Activated naive CD4-positive, alpha-beta T cell treated with anti-CD3 and anti-CD28 coated beads, Interleukin-2, amount 50 U/mL, for 24 hours (primary cell): ENCODE data around the gene ZNF565.
"Not testable (repeated sequence)": the region's sequence is repeated elsewhere in the genome, so short reads cannot be mapped to it uniquely, and the experiment has no call there.

Source experiments
- H3K27ac Mint-ChIP-seq: one replicate; pipeline ENCODE4 v1.8.0; 2021; ENCODE audit warnings: mild to moderate bottlenecking, mixed read lengths
- H3K27me3 Mint-ChIP-seq: one replicate; pipeline ENCODE4 v1.8.0; 2021; ENCODE audit warnings: mixed read lengths
- H3K36me3 Mint-ChIP-seq: one replicate; pipeline ENCODE4 v1.8.0; 2021; ENCODE audit warnings: mixed read lengths
- H3K4me1 Mint-ChIP-seq: one replicate; pipeline ENCODE4 v1.8.0; 2021; ENCODE audit warnings: mixed read lengths
- H3K4me3 Mint-ChIP-seq: one replicate; pipeline ENCODE4 v1.8.0; 2021; ENCODE audit warnings: mild to moderate bottlenecking, mixed read lengths
- H3K9me3 Mint-ChIP-seq: one replicate; pipeline ENCODE4 v1.8.0; 2021; ENCODE audit warnings: mixed read lengths

The ZNF565 gene

GRCh38 chr19:36142496-36142895, 72.0 kb downstream of the ZNF565 start:
- Mint-ChIP-seq H3K4me1 (peaks cover 20% of the 10 kb centered on the region), H3K27ac (no peak overlapping the region), H3K36me3 (peaks cover 14% of the 10 kb centered on the region), H3K9me3 (no peaks in the 10 kb centered on the region), H3K4me3 (no peak overlapping the region), H3K27me3 (no peaks in the 10 kb centered on the region)

DNA sequence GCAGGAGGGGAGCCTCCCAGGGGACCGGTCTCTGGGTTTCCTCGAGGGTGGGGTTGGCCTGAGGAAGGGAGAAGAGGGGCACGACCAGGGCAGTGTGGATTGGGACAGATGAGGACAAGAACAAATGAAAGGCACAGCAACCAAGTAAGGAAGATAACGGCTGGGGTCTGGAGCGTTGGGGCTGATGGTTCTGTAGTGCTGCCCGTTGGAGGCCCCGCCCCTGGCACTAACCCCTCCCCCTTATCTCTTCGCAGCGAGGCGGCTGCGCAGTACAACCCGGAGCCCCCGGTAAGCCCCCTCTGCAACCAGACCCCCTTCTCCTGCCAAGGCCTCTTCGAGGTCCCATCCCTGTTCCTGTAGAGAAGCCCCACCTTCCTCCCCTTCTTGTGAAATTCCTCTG, 72.4 kb downstream of the ZNF565 start:
- Mint-ChIP-seq H3K4me3 (peak overlapping the region; percentile 87), H3K9me3 (no peaks in the 10 kb centered on the region), H3K36me3 (peaks cover 12% of the 10 kb centered on the region), H3K4me1 (peaks cover 20% of the 10 kb centered on the region), H3K27ac (no peak overlapping the region), H3K27me3 (no peaks in the 10 kb centered on the region)

DNA sequence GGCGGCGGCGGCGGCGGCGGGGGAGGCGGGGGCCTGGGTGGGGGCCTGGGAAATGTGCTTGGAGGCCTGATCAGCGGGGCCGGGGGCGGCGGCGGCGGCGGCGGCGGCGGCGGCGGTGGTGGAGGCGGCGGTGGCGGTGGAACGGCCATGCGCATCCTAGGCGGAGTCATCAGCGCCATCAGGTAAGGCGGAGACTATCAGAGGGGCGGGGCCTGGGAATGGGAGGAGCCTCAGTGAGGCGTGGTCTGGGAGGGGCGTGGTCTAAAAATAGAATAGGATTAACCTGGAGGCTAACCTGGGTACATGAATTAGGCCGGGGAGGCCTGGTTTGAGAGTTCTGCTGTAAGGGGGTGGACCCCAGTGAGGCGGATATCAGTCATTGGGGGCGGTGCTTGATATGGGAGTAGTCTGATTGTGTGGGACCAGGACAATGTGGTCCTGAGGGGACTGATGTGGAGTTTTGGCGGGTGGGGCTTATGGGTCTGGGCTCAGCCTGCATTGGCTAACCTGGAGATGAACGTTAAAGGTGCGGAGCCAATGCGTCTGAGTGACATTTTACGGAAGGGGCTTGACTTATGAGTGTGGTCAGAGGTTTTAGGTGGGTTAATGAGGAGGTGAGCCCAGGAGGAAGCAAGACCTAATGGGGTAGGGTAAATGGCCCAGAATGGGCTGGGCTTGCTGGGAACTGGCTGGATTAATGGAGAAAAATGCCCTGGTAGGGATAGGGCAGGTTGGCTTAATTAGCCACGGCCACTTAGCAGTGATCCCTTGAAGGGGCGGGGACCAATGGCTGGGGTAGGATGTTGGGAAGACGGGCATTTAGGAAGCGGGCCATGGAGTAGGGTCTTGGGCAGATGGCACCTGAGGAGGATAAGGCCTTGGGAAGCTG, 73.2 kb downstream of the ZNF565 start:
- peak overlapping the region; percentile 87 for H3K4me3 Mint-ChIP-seq
- H3K27me3 Mint-ChIP-seq, result no peaks in the 10 kb centered on the region
- peak overlapping the region; percentile 80 for H3K27ac Mint-ChIP-seq
- H3K4me1 Mint-ChIP-seq, result peaks cover 17% of the 10 kb centered on the region
- H3K9me3 Mint-ChIP-seq, result no peaks in the 10 kb centered on the region
- H3K36me3 Mint-ChIP-seq, result peaks cover 8% of the 10 kb centered on the region

- peaks cover 8% of the 10 kb centered on the region for H3K36me3 Mint-ChIP-seq
- H3K4me3 Mint-ChIP-seq, result peak overlapping the region; percentile 87
- H3K27ac Mint-ChIP-seq, result peak overlapping the region; percentile 95
- no peaks in the 10 kb centered on the region for H3K27me3 Mint-ChIP-seq
- no peaks in the 10 kb centered on the region for H3K9me3 Mint-ChIP-seq
- peaks cover 17% of the 10 kb centered on the region for H3K4me1 Mint-ChIP-seq
Observed at GRCh38 chr19:36140304-36141038, 74.0 kb downstream of the ZNF565 start.

GRCh38 chr19:36139473-36140303, 74.8 kb downstream of the ZNF565 start, which contains the start of gene CAPNS1:
Gene CAPNS1, plus strand, starts transcription at chr19:36140066. Its CDS starts 946 bp downstream, at chr19:36141012.
- H3K4me1 Mint-ChIP-seq, result peaks cover 17% of the 10 kb centered on the region
- H3K4me3 Mint-ChIP-seq, result peak within 1 kb of the TSS; percentile 87
- H3K27ac Mint-ChIP-seq, result peak within 1 kb of the TSS; percentile 95
- H3K9me3 Mint-ChIP-seq, result no peaks in the 10 kb centered on the region
- H3K36me3 Mint-ChIP-seq, result peaks cover 8% of the 10 kb centered on the region
- no peaks in the 10 kb centered on the region for H3K27me3 Mint-ChIP-seq

GRCh38 chr19:36139120-36139472, 75.4 kb downstream of the ZNF565 start:
- H3K27me3 Mint-ChIP-seq, result no peaks in the 10 kb centered on the region
- no peaks in the 10 kb centered on the region for H3K9me3 Mint-ChIP-seq
- H3K27ac Mint-ChIP-seq, result no peak overlapping the region
- H3K4me1 Mint-ChIP-seq, result peaks cover 17% of the 10 kb centered on the region
- peak overlapping the region; percentile 87 for H3K4me3 Mint-ChIP-seq
- peaks cover 8% of the 10 kb centered on the region for H3K36me3 Mint-ChIP-seq

DNA sequence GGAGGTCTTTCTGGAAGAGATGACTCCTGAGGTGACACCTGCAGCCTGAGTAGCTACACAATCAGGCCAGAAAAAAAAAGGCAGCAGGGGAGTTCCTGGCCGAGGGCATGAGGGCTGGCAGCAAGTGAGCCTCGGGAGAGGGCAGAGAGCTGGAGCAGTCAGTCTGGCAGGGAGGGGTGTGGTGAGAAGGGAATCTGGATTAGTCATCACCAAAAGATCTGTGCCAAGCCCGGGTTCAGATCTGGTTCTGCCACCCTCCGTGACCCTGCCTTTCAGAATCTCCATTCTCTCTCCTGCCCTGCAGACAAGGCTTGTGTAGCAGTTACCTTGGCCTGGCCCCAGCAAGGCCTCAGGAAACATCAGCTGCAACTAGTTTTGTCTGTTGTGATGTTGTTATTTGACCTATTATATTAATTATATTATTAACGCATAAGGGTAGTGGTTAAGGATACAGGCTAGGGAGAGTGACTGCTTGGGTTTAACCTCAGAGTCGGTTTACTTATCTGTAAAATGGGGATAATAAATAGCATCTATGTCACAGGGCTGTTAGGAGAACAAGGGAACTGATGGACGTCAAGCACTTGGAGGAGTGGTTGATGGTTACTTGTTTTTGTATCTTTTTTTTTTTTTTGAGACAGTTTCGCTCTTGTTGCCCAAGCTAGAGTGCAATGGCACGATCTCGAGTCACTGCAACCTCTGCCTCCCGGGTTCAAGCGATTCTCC, 77.3 kb downstream of the ZNF565 start:
- H3K4me1 Mint-ChIP-seq, result peaks cover 21% of the 10 kb centered on the region
- H3K27ac Mint-ChIP-seq, result peak overlapping the region; percentile 84

GRCh38 chr19:36134867-36135266, 79.6 kb downstream of the ZNF565 start:
- H3K27ac Mint-ChIP-seq, H3K9me3 Mint-ChIP-seq, H3K4me3 Mint-ChIP-seq, H3K36me3 Mint-ChIP-seq, H3K27me3 Mint-ChIP-seq: not testable (repeated sequence)
- H3K4me1 Mint-ChIP-seq, result peaks cover 16% of the 10 kb centered on the region

More for the DNA sequence above, 77.3 kb downstream of the ZNF565 start:
- no peak overlapping the region for H3K4me3 Mint-ChIP-seq
- no peaks in the 10 kb centered on the region for H3K9me3 Mint-ChIP-seq
- peaks cover 4% of the 10 kb centered on the region for H3K36me3 Mint-ChIP-seq
- H3K27me3 Mint-ChIP-seq, result no peaks in the 10 kb centered on the region
